Neuron (in vitro differentiated cells): ENCODE measurements around the gene CST11.

Experiments used
- H2AFZ ChIP-seq: one replicate; pipeline ENCODE4 v1.6.1; 2013; ENCODE audit warnings: low read depth, mild to moderate bottlenecking, inconsistent platforms, low read length, moderate library complexity
- H3K27me3 ChIP-seq: one replicate; pipeline ENCODE4 v1.6.1; 2013; ENCODE audit warnings: low read length; ENCODE audit not compliant: insufficient read depth
- H3K36me3 ChIP-seq: one replicate; pipeline ENCODE4 v1.6.1; 2013; ENCODE audit warnings: low read length; ENCODE audit not compliant: insufficient read depth
- H3K4me1 ChIP-seq: one replicate; pipeline ENCODE4 v1.6.1; 2013; ENCODE audit warnings: low read length; ENCODE audit not compliant: insufficient read depth
- H3K4me3 ChIP-seq: 2 replicates; pipeline ENCODE4 v1.5.1; 2013; ENCODE audit warnings: mild to moderate bottlenecking, low read length, moderate library complexity
- H3K9me3 ChIP-seq: one replicate; pipeline ENCODE4 v1.6.1; 2013; ENCODE audit warnings: low read length

CST11 gene, protein sequence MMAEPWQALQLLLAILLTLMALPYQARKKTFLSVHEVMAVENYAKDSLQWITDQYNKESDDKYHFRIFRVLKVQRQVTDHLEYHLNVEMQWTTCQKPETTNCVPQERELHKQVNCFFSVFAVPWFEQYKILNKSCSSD

DNA sequence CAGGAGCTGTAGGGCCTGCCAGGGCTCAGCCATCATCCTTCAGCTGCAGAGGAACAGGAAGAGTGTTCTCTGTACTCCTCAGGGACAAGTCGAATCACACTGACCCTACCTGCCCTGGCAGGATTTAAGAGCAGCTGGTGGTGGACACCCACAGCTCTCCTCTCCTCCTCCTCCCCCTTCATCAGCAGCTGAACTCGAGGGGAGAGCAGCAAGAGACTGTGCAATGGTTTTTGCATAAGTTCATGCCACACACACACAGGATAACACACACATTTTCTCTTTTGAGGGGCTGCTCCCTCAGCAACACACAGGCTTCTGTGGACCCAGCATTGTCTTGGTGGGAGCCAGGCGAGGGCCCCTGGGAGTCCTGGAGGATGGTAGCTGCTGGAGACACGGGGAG is at the start of gene CST11:
TSS of gene CST11 (minus strand) at position 101 of the 400 bp plus-strand sequence. CDS start at position 36, 65 bp downstream.
- peaks cover 4% of the 10 kb centered on the region for H3K27me3 ChIP-seq
- H3K4me1 ChIP-seq: no peaks in the 10 kb centered on the region
- no peaks in the 10 kb centered on the region for H3K9me3 ChIP-seq
- H3K4me3 ChIP-seq: no peak within 1 kb of the TSS
- no peaks in the 10 kb centered on the region for H3K36me3 ChIP-seq
- no peak within 1 kb of the TSS for H2AFZ ChIP-seq

DNA sequence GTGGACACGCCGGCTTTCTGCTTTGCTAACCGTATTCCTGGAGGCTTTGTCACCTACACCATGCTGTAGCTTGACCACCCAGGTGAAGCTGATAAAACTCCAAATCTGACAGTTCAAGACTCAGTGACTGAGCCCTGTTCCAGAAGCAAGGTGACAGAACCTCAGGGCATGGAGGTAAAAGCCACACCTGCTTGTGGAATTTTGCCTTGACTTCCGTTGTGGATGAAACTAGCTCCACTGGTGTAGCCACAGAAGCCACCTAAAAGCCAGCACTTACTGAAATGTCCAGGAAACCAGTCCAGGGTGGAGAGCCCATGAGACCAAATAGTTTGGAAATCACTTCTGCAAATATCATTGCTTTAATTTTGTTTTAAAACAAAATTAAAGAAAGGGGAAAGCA is 49.2 kb upstream of the CST11 start:
- Histone ChIP-seq H3K9me3 (no peaks in the 10 kb centered on the region), H3K36me3 (no peaks in the 10 kb centered on the region), H3K4me3 (no peak overlapping the region), H2AFZ (no peak overlapping the region), H3K27me3 (no peaks in the 10 kb centered on the region), H3K4me1 (no peaks in the 10 kb centered on the region)

DNA sequence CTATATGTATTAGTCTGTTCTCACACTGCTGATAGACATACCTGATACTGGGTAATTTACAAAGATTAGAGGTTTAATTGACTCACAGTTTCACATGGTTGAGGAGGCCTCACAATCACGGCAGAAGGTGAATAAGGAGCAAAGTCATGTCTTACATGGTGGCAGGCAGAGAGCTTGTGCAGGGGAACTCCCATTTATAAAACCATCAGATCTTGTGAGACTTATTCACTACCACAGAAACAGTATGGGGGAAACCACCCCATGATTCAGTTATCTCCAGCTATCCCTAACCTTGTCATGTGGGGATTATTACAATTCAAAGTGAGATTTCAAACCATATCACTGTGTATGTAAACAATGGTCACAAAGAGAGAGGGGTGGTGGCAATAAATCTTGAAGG is 44.9 kb upstream of the CST11 start:
- no peak overlapping the region for H2AFZ ChIP-seq
- no peaks in the 10 kb centered on the region for H3K9me3 ChIP-seq
- no peak overlapping the region for H3K4me3 ChIP-seq
- H3K27me3 ChIP-seq: no peaks in the 10 kb centered on the region
- no peaks in the 10 kb centered on the region for H3K36me3 ChIP-seq
- no peaks in the 10 kb centered on the region for H3K4me1 ChIP-seq

DNA sequence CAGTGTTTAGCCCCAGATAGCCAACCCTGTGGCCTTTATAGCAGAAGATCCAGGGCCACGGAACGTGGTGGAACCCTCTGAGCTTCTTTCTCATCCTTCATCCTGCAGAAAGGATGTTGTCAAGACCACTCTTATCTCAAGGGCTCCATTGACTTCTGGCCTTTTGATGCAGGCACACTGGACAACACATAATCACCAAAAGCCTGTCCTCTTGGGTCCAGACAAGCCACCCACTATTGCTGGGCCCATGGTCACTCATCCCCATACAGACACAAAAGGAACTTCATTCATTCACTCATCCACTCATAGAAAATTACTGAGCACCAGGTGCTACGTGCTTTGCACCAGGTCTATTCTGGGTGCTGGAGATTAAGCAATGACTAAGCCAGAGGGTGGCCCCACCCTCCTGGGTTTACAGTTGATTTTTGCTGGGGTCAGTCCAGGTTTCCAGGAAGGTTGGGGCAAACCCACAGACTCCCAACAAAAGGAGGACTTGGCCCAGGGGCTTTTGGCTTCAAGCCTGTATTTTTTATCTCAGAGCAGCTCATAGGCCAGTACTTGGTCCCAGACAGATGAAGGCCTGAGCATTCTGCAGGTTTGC is 40.6 kb upstream of the CST11 start:
- H3K4me1 ChIP-seq: no peaks in the 10 kb centered on the region
- no peaks in the 10 kb centered on the region for H3K36me3 ChIP-seq
- H3K27me3 ChIP-seq: no peaks in the 10 kb centered on the region
- no peak overlapping the region for H2AFZ ChIP-seq
- no peaks in the 10 kb centered on the region for H3K9me3 ChIP-seq
- H3K4me3 ChIP-seq: no peak overlapping the region

DNA sequence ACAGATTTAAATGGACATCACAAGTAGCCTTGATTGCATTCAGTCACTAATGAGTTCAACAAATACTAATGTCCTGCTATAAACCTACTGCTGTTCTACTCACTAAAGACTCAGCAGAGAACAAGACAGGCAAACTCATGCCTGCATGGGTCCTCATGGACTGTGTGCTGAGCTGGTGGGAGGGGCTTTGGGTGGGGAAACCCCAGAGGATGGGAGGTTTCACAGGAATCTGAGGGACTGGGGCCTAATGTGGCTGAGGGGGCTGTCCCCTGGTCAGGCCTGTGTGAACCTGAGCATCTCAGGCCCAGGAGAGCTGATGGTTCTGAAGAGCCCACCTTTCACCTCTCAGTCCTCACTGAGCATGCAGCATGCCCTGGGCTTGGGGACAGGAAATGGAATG is 39.6 kb upstream of the CST11 start:
- no peaks in the 10 kb centered on the region for H3K27me3 ChIP-seq
- H3K4me3 ChIP-seq: no peak overlapping the region
- no peaks in the 10 kb centered on the region for H3K4me1 ChIP-seq
- no peak overlapping the region for H2AFZ ChIP-seq
- H3K36me3 ChIP-seq: no peaks in the 10 kb centered on the region
- no peaks in the 10 kb centered on the region for H3K9me3 ChIP-seq

DNA sequence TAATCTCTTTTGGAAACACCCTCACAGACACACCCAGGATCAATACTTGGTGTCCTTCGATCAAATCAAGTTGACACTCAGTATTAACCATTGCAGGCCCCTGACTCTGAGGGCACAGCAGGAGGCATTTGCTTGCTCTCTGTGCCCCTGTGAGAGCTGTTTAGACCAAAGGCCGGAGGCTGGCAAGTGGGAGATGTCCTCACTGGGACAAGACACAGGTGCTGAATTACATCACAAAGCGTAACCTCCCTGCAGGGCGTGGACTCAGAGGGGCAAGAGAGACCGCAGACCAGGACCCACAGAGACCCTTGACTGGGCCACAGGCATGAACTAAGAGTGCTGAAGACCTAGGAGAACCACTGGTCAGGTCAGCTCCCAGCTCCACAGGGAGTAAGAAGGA is 38.1 kb upstream of the CST11 start, which contains the start of gene CST8:
TSS of gene CST8 (plus strand) at position 301 of the 400 bp plus-strand sequence. CDS start 551 bp downstream, outside the sequence.
- H2AFZ ChIP-seq: no peak within 1 kb of the TSS
- H3K4me1 ChIP-seq: no peaks in the 10 kb centered on the region
- H3K27me3 ChIP-seq: no peaks in the 10 kb centered on the region
- no peaks in the 10 kb centered on the region for H3K9me3 ChIP-seq
- H3K36me3 ChIP-seq: no peaks in the 10 kb centered on the region
- no peak within 1 kb of the TSS for H3K4me3 ChIP-seq

DNA sequence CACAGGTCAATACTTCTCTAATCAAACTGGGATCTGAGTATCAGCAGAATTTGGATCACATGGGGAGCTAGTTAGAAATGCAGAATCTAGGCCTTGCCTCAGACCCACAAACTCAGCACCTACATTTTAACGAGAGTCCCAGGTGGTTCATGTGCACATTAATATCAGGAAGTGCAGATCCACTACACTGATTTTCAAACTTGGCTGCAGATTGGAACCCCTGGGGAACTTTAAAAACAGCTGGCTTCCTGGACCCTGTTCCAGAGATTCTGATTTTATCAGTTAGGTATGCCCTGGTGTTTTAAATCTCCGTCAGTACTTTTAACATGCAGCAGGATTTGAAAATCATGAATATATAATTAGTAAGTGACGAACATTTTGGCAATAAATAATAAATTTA is 36.3 kb upstream of the CST11 start:
- no peaks in the 10 kb centered on the region for H3K9me3 ChIP-seq
- no peaks in the 10 kb centered on the region for H3K36me3 ChIP-seq
- H3K4me1 ChIP-seq: no peaks in the 10 kb centered on the region
- H2AFZ ChIP-seq: no peak overlapping the region
- H3K27me3 ChIP-seq: no peaks in the 10 kb centered on the region
- H3K4me3 ChIP-seq: no peak overlapping the region

DNA sequence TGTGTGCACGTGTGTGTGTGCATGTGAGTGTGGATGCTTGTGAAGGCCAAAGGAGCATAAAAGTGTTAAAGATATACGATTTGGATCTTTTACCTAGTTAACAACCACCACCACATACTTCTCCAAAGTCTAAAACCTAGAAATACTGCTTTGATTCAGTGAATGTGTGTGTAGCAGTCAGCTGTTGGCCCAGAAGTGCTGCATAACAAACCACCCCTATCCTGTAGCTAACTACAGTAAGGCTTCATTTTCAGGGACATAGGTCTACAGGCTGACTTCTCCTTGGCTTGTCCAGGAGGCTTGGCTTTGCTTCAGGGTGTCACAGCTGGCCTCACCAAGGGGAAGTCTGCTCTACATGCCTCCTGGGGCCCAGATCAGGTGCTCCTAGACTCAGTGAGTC is 35.8 kb upstream of the CST11 start:
- no peaks in the 10 kb centered on the region for H3K9me3 ChIP-seq
- no peak overlapping the region for H2AFZ ChIP-seq
- no peaks in the 10 kb centered on the region for H3K27me3 ChIP-seq
- H3K36me3 ChIP-seq: no peaks in the 10 kb centered on the region
- H3K4me1 ChIP-seq: no peaks in the 10 kb centered on the region
- no peak overlapping the region for H3K4me3 ChIP-seq

DNA sequence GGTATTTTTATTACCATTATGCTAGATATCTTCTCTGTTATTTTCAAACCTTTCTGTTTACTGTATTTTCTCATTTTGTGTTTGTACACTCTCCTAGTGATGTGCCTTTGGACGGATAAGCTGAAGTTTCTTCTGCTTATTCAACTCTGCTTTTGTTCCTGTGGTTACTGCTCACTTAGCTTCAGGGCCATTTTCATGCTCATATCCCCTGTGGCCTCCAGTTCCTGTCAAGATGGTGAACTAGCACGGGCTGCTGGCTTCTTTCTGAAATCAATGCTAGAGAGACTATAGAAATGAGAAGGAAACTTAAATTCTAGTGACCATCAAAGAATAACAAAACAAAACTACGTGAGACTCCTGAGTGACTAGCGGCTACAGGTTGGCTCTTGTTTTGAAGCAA is 31.4 kb upstream of the CST11 start:
- Histone ChIP-seq H3K27me3 (no peaks in the 10 kb centered on the region), H2AFZ (no peak overlapping the region), H3K36me3 (no peaks in the 10 kb centered on the region), H3K4me3 (no peak overlapping the region), H3K9me3 (no peaks in the 10 kb centered on the region), H3K4me1 (no peaks in the 10 kb centered on the region)

DNA sequence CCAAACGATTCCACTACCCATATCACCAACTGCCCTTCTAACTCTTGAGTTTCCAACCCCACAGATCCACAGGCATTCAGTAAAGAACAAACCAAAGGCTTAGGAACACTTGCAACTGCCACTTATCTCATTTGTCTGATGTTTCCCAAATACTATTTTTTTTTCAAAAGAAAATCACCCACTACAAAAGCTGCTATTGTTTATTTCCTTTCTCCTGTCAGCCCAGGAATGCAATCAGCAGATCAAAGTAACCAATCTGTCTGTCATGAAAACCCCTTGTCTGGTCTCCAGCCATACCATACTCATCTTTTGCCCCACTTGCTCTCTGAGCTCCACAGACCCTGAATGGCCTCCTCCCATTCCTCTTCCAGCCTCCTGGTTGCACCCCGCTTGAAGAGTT is 29.5 kb upstream of the CST11 start:
- no peaks in the 10 kb centered on the region for H3K4me1 ChIP-seq
- no peaks in the 10 kb centered on the region for H3K9me3 ChIP-seq
- no peaks in the 10 kb centered on the region for H3K27me3 ChIP-seq
- H2AFZ ChIP-seq: no peak overlapping the region
- no peaks in the 10 kb centered on the region for H3K36me3 ChIP-seq
- no peak overlapping the region for H3K4me3 ChIP-seq

DNA sequence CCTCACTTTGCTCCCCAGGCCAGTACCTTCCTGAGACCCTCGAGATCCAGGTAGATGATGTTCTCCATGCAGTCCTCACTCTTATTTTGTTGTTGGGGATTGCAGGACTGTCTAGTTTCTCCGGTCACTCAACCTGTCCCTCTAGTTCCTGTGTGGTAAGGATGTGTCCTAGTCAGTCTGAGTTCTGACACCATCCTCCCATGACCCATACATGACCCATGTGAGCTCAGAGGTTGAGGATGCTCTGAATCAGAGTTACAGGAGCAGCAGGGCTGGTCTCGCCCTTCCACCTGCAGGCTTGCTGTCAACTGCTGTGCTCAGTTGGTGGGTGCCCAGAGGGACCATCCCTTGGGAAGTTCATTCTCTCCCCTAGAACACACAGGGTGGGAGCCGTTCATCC is 26.4 kb upstream of the CST11 start:
- H3K4me1 ChIP-seq: no peaks in the 10 kb centered on the region
- no peaks in the 10 kb centered on the region for H3K9me3 ChIP-seq
- H3K27me3 ChIP-seq: peaks cover 2% of the 10 kb centered on the region
- no peak overlapping the region for H3K4me3 ChIP-seq
- no peak overlapping the region for H2AFZ ChIP-seq
- no peaks in the 10 kb centered on the region for H3K36me3 ChIP-seq

DNA sequence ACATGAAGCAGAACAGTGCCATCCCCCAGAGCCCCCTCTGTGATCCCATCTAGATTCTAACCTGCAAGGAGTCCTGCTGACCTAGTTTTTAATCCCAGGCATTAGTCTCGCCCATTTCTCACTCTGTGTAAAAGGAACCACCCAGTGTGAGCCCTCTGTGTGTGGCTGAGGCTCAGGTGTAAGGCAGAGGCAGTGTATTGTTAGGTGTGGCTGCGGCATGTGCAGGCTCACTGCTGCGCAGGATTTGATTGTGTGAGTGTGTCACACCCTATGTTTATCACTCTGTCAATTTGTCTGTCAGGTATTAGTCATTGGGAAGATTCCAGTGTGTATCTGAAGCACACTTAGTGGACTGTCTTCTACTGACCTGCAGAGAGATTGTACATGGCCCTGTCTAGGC is 24.5 kb upstream of the CST11 start:
- Histone ChIP-seq H3K9me3 (no peaks in the 10 kb centered on the region), H3K4me3 (no peak overlapping the region), H2AFZ (no peak overlapping the region), H3K36me3 (no peaks in the 10 kb centered on the region), H3K27me3 (peaks cover 2% of the 10 kb centered on the region), H3K4me1 (no peaks in the 10 kb centered on the region)

DNA sequence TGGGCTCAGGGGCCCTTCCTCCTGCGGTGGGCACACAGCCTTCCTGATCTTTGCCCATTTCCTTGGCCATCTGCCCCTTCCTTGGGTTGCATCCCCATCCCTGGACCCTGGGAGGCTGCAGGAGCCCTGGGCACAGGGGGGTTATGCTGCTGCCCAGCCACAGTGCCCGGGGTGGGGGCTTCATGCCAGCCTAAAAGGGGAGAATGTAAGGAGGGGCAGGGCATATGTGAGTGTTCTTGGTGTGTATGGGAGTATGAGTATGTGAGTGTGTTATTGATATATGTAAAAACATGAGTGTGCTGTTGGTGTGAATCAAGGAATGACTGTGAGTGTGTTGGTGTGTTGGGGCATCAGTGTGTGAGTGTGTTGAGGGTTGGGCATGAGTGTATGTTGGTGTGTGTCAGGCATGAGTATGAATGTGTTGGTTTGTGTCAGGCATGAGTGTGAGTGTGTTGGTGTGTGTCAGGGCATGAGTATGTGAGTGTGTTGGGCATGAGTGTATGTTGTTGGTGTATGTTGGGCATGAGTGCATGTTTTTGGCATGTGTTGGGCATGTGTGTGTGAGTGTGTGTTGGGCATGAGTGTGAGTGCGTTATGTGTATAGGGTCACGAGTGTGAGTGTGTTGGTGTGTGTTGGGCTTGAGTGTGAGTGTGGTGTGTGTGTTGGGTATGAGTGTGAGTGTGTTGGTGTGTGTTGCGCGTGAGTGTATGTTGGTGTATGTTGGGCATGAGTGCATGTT is 23.5 kb upstream of the CST11 start:
- Histone ChIP-seq H3K36me3 (no peaks in the 10 kb centered on the region), H3K4me3 (no peak overlapping the region), H3K9me3 (no peaks in the 10 kb centered on the region), H3K27me3 (peaks cover 2% of the 10 kb centered on the region), H2AFZ (no peak overlapping the region), H3K4me1 (no peaks in the 10 kb centered on the region)
